Endothelial cell of umbilical vein (primary cell): ENCODE measurements around the gene TAS2R30.

Experiments
- CTCF ChIP-seq, 2 donors: IDR thresholded peaks; 1 replicate in 1 of 2; 2 replicates in 1 of 2; pipeline ENCODE4 v1.5.1; 2011; ENCODE audit warnings: low read length in 2 of 2, mild to moderate bottlenecking in 2 of 2, moderate library complexity in 2 of 2, control low read depth in 1 of 2, inconsistent platforms in 1 of 2, low read depth in 1 of 2; ENCODE audit not compliant: insufficient read depth in 1 of 2; ENCODE audit errors: extremely low read depth in 1 of 2
- EZH2 ChIP-seq: IDR thresholded peaks from 2 replicates; pipeline ENCODE4 v1.6.1; 2012; ENCODE audit warnings: borderline replicate concordance, low read depth, mild to moderate bottlenecking, moderate library complexity, low read length, inconsistent platforms; ENCODE audit not compliant: severe bottlenecking
- MYC ChIP-seq: IDR thresholded peaks from one replicate; pipeline ENCODE4 v1.6.1; 2011; ENCODE audit warnings: mild to moderate bottlenecking, low read depth, low read length
- POLR2A ChIP-seq: IDR thresholded peaks from 2 replicates; pipeline ENCODE4 v1.6.1; 2012; ENCODE audit warnings: low read depth, mild to moderate bottlenecking, control low read depth, low read length
- POLR2AphosphoS5 ChIP-seq: IDR thresholded peaks from 2 replicates; pipeline ENCODE4 v1.6.1; 2012; ENCODE audit warnings: low read depth, mild to moderate bottlenecking, control low read depth, low read length, moderate library complexity; ENCODE audit not compliant: insufficient read depth

GRCh38 chr12:11136075-11136474, 1.6 kb upstream of the TAS2R30 start:
- TF ChIP-seq CTCF (IDR thresholded peaks at IDR 0.05; ENCODE audit: extremely low read depth in 1 of 2, insufficient read depth in 1 of 2, low read depth in 1 of 2, low read length in 2 of 2) (no peak), EZH2 (no peak), POLR2A (no peak), POLR2AphosphoS5 (no peak), MYC (no peak)
